ENCODE data around the gene XPO4.

DNA sequence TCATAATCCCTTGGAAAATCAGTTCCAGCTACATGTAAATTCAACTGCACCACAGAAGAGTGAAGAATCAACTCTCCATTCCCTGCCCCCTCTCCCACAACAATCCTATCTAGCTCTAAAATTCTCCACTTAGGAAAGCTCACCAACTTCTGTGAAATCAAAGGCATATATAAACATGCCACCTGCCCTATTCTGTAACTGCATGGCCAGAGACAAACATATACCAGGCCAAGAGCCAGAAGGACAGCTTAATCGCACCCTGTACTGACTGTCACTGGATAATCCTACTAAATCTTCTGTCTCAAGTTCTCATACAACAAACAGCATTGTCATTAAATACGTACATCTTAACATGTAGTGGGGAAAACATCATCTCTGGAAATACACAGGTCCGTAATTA lies 70.6 kb downstream of the XPO4 start:
- TF ChIP-seq, protein P1, sequence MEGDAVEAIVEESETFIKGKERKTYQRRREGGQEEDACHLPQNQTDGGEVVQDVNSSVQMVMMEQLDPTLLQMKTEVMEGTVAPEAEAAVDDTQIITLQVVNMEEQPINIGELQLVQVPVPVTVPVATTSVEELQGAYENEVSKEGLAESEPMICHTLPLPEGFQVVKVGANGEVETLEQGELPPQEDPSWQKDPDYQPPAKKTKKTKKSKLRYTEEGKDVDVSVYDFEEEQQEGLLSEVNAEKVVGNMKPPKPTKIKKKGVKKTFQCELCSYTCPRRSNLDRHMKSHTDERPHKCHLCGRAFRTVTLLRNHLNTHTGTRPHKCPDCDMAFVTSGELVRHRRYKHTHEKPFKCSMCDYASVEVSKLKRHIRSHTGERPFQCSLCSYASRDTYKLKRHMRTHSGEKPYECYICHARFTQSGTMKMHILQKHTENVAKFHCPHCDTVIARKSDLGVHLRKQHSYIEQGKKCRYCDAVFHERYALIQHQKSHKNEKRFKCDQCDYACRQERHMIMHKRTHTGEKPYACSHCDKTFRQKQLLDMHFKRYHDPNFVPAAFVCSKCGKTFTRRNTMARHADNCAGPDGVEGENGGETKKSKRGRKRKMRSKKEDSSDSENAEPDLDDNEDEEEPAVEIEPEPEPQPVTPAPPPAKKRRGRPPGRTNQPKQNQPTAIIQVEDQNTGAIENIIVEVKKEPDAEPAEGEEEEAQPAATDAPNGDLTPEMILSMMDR (IDR thresholded peaks at IDR 0.05): no peak
- TF ChIP-seq POLR2A (IDR thresholded peaks at IDR 0.05): no peak
- TF ChIP-seq POLR2AphosphoS5 (IDR thresholded peaks at IDR 0.05): no peak
- TF ChIP-seq EP300 (IDR thresholded peaks at IDR 0.05; ENCODE audit: low read depth): no peak
